ENCODE results near the gene CCDC178. TPM values are rescaled to one million over a fixed set of nuclear protein-coding genes. Genes with fewer than 3 reads are reported as not detected.
"Not testable (repeated sequence)": the region's sequence is repeated elsewhere in the genome, so short reads cannot be mapped to it uniquely, and the experiment has no call there.

Gene CCDC178
- total and polyA plus RNA-seq, 12 donors, result 0.13 to 6.5 (median 0.87) TPM; not detected in 5

DNA sequence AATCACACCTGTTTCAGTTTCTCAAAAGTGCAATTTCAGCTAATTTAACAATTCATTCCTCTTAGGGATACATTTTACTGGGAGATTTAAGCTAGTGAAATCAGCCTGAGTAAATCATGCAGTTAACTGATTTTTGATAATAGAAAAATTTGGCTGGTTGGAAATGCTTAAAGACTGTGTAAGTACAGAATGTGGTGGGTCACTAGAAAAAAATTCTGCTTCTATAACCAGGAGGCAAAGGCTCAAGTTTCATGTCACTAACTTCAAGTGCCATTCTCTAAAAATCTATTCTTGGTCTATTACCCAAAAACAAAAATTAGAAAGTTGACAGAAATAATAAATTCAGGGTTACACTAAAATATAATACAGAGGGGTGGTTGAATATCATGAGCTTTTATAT, 271.3 kb downstream of the CCDC178 start:
- Histone ChIP-seq H3K36me3 (replicated peaks in 1 of 2) (no peaks in the 10 kb centered on the region), H3K27me3 (no peaks in the 10 kb centered on the region), H3K4me1 (replicated peaks in 1 of 2) (no peaks in the 10 kb centered on the region), H3K4me3 (no peak overlapping the region), H3K9me3 (replicated peaks in 1 of 3) (no peaks in the 10 kb centered on the region), H3K27ac (no peak overlapping the region)
- DNase-seq, result no peak
- intact Hi-C loops (cut with DNase I), result no loop called here
- TF ChIP-seq, protein P1, sequence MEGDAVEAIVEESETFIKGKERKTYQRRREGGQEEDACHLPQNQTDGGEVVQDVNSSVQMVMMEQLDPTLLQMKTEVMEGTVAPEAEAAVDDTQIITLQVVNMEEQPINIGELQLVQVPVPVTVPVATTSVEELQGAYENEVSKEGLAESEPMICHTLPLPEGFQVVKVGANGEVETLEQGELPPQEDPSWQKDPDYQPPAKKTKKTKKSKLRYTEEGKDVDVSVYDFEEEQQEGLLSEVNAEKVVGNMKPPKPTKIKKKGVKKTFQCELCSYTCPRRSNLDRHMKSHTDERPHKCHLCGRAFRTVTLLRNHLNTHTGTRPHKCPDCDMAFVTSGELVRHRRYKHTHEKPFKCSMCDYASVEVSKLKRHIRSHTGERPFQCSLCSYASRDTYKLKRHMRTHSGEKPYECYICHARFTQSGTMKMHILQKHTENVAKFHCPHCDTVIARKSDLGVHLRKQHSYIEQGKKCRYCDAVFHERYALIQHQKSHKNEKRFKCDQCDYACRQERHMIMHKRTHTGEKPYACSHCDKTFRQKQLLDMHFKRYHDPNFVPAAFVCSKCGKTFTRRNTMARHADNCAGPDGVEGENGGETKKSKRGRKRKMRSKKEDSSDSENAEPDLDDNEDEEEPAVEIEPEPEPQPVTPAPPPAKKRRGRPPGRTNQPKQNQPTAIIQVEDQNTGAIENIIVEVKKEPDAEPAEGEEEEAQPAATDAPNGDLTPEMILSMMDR (IDR thresholded peaks at IDR 0.05), result no peak
- TF ChIP-seq POLR2A (IDR thresholded peaks at IDR 0.05), result no peak

DNA sequence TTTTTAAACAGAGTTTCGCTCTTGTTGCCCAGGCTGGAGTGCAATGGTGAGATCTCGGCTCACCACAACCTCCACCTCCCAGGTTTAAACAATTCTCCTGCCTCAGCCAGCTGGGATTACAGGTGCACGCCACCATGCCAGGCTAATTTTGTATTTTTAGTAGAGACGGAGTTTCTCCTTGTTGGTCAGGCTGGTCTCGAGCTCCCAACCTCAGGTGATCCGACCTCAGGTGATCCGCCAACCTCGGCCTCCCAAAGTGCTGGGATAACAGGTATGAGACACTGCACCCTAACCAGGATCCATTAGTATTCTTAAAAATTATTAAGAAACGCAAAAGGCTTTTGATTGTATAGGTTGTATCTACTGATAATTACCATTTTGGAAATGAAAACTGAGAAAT, 276.4 kb downstream of the CCDC178 start:
- H3K36me3 ChIP-seq (replicated peaks in 1 of 2); H3K9me3 ChIP-seq (replicated peaks in 1 of 3); H3K4me3 ChIP-seq; DNase-seq; H3K27ac ChIP-seq; intact Hi-C loops (cut with DNase I); H3K27me3 ChIP-seq; H3K4me1 ChIP-seq (replicated peaks in 1 of 2): not testable (repeated sequence)
- 88 to 91% (median 90%) methylated on average over 9 of the region's 9 CpGs for WGBS, 4 donors

DNA sequence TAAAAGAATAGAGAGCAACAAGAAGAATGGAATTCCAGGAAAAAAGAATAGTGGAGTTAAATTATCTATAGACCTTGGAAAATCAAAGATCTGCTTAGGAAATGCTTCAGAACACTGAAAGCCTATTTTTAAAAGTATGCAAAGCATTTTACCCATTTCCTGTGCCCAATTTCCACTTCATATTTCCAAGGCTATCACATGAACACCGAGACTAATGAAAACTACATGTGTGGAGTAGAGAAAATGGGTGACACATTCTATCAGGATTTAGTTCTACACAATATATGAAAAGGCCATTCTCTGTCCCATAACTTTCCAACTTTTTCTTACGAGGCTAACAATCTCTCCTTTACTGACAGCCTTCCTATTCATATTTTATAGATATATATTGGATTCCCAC, 279.4 kb downstream of the CCDC178 start:
- no peaks in the 10 kb centered on the region for H3K27me3 ChIP-seq

DNA sequence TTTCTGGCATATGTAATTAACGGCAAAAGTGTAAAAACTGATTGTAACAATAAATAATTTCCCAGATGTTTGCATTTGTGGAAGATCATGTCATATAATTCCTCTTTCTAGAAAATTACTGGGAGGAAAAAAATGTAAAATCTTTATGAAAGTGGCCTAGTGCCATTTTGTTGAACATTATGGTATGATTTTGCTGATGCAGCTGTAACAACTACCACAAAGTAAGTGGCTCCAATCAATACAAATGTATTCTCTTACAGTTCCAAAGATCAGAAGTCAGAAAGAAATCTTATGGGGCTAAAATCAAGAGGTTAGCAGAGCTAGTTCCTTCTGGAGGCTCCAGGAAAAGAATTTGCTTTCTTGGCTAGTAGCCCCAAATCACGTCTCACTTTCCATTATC, 281.4 kb downstream of the CCDC178 start:
- intact Hi-C loops (cut with DNase I), result no loop called here
- 55 to 72% (median 70%) methylated on average over 2 of the region's 2 CpGs for WGBS, 4 donors

More for the DNA sequence above, 279.4 kb downstream of the CCDC178 start:
- DNase-seq, result no peak
- Histone ChIP-seq H3K27ac (no peak overlapping the region), H3K9me3 (replicated peaks in 1 of 3) (no peaks in the 10 kb centered on the region), H3K36me3 (replicated peaks in 1 of 2) (no peaks in the 10 kb centered on the region), H3K4me1 (replicated peaks in 1 of 2) (no peaks in the 10 kb centered on the region), H3K4me3 (no peak overlapping the region)
- intact Hi-C loops (cut with DNase I), result no loop called here
- 57 to 64% (median 60%) methylated on average over 2 of the region's 2 CpGs for WGBS, 4 donors
- TF ChIP-seq POLR2A (IDR thresholded peaks at IDR 0.05), result no peak
- TF ChIP-seq, protein P1 (IDR thresholded peaks at IDR 0.05), result no peak

DNA sequence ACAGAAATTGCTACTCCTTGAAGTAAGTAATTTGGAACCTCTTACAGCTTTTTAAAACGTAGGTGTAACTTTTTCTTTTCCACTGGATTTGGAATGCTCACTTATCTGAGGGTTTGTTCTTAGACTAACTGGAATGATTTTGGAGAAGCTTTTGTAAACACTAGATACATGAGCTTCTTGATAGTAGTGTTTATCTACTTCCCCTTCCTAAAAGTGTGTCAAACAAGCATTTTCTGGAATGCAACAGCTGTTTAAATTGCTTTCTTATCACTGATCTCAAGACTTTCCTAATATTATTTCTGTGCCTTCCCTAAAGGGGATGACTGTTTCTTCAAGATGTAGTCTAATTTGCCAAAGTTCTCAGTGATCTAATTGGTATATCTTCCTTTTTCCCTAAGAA, 282.6 kb downstream of the CCDC178 start:
- TF ChIP-seq, protein P1 (IDR thresholded peaks at IDR 0.05), result no peak
- TF ChIP-seq POLR2A (IDR thresholded peaks at IDR 0.05), result no peak
- no peaks in the 10 kb centered on the region for H3K27me3 ChIP-seq
- DNase-seq, result no peak
- H3K4me1 ChIP-seq (replicated peaks in 1 of 2), result no peaks in the 10 kb centered on the region
- H3K36me3 ChIP-seq (replicated peaks in 1 of 2), result no peaks in the 10 kb centered on the region
- H3K4me3 ChIP-seq, result no peak overlapping the region
- H3K9me3 ChIP-seq (replicated peaks in 1 of 3), result no peaks in the 10 kb centered on the region
- H3K27ac ChIP-seq, result no peak overlapping the region
- intact Hi-C loops (cut with DNase I), result no loop called here
- WGBS, 4 donors, result 16 to 26% (median 19%) methylated on average over 1 of the region's 1 CpG

More for the DNA sequence above, 281.4 kb downstream of the CCDC178 start:
- Histone ChIP-seq H3K27me3 (no peaks in the 10 kb centered on the region), H3K9me3 (replicated peaks in 1 of 3) (no peaks in the 10 kb centered on the region), H3K4me3 (no peak overlapping the region), H3K36me3 (replicated peaks in 1 of 2) (no peaks in the 10 kb centered on the region), H3K27ac (no peak overlapping the region), H3K4me1 (replicated peaks in 1 of 2) (no peaks in the 10 kb centered on the region)
- no peak for DNase-seq
- no peak for TF ChIP-seq POLR2A (IDR thresholded peaks at IDR 0.05)
- TF ChIP-seq, protein P1 (IDR thresholded peaks at IDR 0.05), result no peak

Measured in adrenal gland (tissue), 12 donors.